HG02642 (cell line): ENCODE results near the gene BICRA.
"Not testable (repeated sequence)": the region's sequence is repeated elsewhere in the genome, so short reads cannot be mapped to it uniquely, and the experiment has no call there.

Source experiments
- ATAC-seq: cut with Tn5 transposase; IDR thresholded peaks from one replicate; pipeline ENCODE4 v1.9.1; 2021; ENCODE audit warnings: mild to moderate bottlenecking; ENCODE audit not compliant: unreplicated experiment, poor library complexity

The BICRA gene

DNA sequence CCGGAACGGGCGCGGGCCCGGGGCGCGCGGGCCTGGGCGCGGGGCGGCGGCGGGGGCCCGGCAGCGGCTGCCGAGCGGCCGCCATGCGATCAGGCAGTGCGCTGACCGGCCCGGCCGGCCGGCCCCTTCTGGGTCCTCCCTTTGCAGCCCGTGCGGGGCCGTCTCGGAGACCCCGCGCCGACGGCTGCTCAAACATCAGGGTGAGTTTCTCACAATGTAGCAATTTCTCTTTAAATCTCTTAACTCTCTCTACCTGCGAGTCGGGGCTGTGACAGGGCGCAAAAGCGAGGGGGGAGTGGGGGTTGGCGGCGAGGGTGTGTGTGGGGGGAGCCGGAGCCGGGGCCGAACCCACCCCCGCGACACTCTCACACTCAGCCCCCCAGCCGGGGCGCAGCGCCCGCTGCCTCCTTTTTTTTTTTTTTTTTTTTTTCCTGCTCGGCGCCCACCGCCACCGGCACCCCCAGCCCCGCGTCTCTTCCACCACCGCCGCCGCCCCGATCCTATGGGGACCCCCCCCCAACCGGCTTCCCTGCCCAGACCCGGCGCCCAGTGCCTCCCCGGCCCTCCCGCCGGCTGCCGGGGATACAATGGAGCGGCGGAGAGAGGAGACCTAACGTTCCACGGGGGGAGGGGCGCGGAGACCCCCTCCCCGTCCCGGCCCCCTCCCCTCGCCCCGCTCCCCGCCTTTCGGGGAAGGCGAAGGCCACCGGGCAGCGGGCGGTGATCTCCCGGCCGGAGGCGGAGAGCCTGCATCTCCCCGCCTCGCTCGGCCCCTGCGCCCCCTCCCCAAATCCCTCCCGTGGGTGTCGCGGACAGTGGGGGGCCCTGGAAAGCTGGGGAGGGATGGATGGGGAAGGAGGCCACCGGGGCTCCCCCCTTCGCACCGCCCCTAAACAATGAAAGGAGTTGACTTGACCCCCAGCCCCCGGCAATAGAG lies at the start of gene BICRA:
Gene BICRA (plus strand): TSS at position 166 of the 937 bp plus-strand sequence. CDS start 64,441 bp downstream, outside the sequence.
- peak; percentile 53 for ATAC-seq

GRCh38 chr19:47560999-47561398 lies 47.9 kb upstream of the BICRA start:
- ATAC-seq: no peak

DNA sequence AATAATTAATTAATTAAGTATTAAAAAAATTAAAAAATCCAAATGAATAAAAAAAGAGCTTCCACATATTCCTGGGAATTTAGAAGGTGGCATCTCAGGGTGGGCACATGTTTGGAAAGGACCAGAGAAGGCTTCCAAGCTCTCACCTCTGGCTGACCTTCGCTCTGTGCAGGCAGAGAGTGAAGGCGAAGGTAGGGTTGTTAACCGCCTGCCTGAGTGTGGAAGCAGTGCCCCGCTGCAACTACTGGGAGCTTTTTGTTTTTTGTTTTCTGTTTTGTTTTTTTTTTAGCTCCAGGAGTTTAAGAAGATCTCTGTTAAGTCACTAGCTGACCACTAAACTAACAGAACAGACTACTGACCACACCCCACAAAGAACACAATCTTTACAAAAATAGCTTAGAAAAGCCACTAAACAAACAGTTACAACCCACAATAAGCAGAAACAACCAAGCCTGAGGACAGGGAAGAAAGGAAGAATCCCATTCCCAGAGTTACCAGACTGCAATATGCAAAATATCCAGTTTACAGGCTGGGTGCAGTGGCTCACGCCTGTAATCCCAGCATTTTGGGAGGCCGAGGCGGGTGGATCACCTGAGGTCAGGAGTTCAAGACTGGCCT lies 47.4 kb upstream of the BICRA start:
- no peak for ATAC-seq

GRCh38 chr19:47564081-47564480 lies 44.9 kb upstream of the BICRA start:
- ATAC-seq: no peak

- no peak for ATAC-seq
These were observed 39.6 kb upstream of the BICRA start for GRCh38 chr19:47569331-47569730.

DNA sequence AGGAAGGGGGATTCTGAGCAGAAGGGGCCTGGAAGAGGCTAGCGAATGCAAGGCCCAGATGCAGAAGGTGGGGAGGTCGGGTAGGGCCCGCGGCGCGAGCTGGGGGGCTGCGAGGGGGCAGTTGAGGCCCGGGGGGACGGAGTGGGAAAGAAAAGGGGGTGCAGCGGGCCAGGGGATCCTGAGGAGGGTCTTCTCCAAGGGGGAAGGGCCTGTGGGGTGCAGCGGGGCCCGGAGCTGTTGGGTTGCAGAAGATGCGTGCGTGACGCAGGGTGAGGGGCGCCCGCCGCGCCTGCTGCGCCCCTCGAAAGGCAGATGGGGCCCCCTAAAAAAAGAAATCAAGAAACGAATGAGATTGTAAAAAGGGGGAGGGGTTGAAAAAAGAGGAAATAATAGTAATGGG lies 36.3 kb upstream of the BICRA start:
- no peak for ATAC-seq

GRCh38 chr19:47573071-47574026 lies 35.6 kb upstream of the BICRA start, which contains the start of gene ZNF541:
Gene ZNF541 (minus strand): TSS chr19:47573148. CDS start chr19:47555856, 17,292 bp downstream.
- no peak for ATAC-seq

DNA sequence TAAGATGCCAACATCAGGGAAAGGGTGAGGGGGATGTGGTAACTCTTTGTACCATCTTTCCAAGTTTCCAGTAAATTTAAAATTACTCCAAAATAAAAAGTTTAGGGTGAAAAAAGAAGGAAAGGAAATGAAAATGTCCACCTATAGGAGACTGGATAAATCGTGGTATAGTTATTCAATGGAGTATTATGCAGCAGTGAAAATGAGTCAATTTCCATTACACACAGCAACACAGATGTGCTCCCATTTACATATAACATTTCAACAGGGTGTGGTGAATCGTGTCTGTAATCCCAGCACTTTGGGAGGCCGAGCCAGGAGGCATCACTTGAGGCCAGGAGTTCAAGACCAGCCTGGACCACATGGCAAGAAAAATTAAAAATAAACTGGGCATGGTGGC lies 28.5 kb upstream of the BICRA start:
- ATAC-seq: no peak

DNA sequence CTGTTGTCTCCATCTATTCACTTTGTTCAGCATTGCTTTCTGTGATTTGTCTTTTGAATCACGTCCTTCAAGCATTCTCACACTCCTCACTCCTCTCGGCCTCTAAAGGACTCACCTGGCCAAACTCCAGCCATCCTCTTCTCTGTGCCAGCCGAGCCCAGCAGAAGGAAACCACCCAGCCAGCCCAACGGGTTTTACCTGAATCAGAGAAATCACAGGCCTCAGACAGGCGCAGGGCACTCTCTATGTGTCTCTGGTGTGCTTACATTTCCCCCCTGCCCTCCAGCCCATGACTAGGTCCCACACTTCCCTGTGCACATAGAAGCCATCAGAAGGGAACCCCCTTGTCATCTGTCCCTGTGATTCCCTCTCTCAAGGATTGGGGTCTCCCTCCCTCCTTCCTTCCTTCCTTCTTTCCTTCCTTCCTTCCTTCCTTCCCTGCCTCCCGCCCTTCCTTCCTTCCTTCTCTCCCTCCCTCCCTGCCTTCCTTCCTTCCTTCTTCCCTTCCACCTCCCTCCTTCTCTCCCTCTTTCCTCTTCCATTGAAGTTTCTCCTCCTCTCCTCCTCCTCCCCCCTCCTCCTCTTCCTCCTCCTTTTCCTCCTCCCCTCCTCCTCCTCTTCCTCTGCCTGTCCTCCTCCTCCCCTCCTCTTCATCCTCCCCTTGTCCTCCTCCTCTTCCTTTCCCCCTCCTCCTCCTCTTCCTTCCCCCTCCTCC lies 27.2 kb upstream of the BICRA start:
- no peak for ATAC-seq

- no peak for ATAC-seq
These were observed 26.5 kb upstream of the BICRA start for GRCh38 chr19:47582320-47582909.

- ATAC-seq: not testable (repeated sequence)
These were observed 25.8 kb upstream of the BICRA start for GRCh38 chr19:47583161-47583560.

DNA sequence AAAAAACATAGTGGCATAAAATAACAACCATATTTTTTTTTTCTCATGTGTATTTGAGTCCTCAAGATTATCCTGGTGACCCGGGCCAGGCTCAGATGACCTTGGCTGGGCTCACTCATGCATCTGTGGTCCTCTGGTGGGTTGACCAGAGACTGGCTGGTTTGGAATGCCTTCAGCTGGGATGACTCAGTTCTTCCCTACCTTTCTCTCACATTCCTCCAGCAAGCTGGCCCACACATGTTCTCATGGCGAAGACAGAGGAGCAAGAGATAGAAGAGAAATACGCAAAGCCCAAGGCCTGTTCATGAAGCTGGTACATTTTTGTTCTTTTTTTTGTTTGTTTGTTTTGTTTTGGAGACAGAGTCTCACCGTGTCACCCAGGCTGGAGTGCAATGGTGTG lies 21.6 kb upstream of the BICRA start:
- ATAC-seq: no peak

- ATAC-seq: no peak
These were observed 19.1 kb upstream of the BICRA start for GRCh38 chr19:47589824-47590223.

DNA sequence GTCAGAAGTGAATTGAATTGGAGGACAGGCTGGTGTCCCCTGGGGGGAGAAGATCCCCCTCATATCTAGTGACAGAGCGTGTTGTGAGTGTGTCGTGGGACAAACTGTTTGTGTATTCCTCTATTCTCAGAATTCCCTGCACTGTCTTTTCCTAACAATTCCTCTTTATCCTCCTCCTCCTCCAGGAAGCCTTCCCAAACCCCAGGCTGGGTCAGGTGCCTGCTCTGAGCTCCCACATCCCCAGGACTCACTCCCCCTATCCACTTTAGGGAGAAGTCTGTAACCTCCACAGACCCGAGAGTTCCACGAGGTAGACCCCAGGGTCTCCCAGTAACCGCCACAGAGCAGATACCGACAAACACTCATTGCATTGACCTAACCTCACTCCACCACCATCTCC lies 15.1 kb upstream of the BICRA start:
- ATAC-seq: no peak

GRCh38 chr19:47595944-47596343 lies 13.0 kb upstream of the BICRA start:
- ATAC-seq: no peak

GRCh38 chr19:47598407-47599349 lies 10.3 kb upstream of the BICRA start:
- no peak for ATAC-seq

- not testable (repeated sequence) for ATAC-seq
These were observed 9.2 kb upstream of the BICRA start for GRCh38 chr19:47599671-47600245.
